ENCODE data around the gene CAMK2N2. TPM values are rescaled to one million over a fixed set of nuclear protein-coding genes. Genes with fewer than 3 reads are reported as not detected.

Gene CAMK2N2
- total and polyA plus RNA-seq, 2 experiments from 2014 or later = 0.27 TPM; not detected in 1

GRCh38 chr3:184300378-184300720 is 39.0 kb upstream of the CAMK2N2 start:
- Histone ChIP-seq H3K9me3 (ENCODE audit: low read depth) (no peaks in the 10 kb centered on the region), H3K4me3 (peak overlapping the region; percentile 72), H3K27ac (no peak overlapping the region), H3K4me1 (ENCODE audit: low read depth) (peaks cover 9% of the 10 kb centered on the region), H3K36me3 (peaks cover 46% of the 10 kb centered on the region), H3K27me3 (no peaks in the 10 kb centered on the region)
- TF ChIP-seq CTCF (IDR thresholded peaks at IDR 0.05; ENCODE audit: low read depth, low read length) = no peak
- no peak for DNase-seq (ENCODE audit: low read depth in 1 of 2, low spot score in 1 of 2)

DNA sequence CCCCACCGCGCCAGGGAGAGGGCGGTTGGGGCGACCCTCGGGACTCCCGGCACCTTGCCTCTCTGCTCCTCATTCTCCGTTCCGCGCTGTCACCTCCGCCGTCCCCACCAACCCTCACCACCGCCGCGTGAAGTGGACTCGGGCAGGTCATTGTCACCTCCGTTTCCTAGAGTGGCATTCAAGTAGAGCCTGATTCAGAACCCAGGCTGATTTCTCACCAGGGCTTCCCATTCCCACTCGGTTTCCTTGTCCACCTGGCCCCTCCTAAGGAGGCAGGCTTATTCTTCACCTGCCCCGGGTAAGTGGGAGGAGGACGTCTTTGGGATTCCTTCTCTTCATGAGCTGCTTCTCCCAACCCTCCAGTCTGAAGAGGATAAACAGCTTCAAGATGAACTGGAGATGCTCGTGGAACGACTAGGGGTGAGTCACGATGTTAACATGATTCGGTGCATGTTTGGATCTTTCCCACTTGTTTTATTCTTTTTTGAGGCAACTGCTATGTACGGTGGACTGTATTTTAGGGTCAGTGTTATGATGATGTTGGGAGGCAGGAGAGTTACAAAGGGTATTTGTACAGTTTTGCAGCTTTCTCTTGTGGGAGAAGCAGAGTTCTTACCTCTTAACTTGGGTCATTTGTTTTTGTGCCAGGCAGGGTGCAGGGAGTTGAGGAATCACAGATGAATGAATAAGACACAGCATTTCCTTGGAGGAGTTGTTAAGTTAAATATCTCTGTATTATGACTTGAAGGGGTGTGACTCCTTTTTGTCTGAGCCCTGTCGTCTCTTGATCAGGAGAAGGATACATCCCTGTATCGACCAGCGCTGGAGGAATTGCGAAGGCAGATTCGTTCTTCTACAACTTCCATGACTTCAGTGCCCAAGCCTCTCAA is 38.4 kb upstream of the CAMK2N2 start:
- H3K4me3 ChIP-seq = peak overlapping the region; percentile 72
- no peaks in the 10 kb centered on the region for H3K27me3 ChIP-seq

GRCh38 chr3:184298759-184299487 is 37.6 kb upstream of the CAMK2N2 start, which contains the start of gene PSMD2:
Gene PSMD2, plus strand, starts transcription at chr3:184299241. Its CDS starts 26 bp downstream, at chr3:184299267.
- no peak for TF ChIP-seq CTCF (IDR thresholded peaks at IDR 0.05; ENCODE audit: low read depth, low read length)
- H3K36me3 ChIP-seq = peaks cover 35% of the 10 kb centered on the region
- peak within 1 kb of the TSS; percentile 86 for H3K27ac ChIP-seq
- no peaks in the 10 kb centered on the region for H3K9me3 ChIP-seq (ENCODE audit: low read depth)
- peak within 1 kb of the TSS; percentile 72 for H3K4me3 ChIP-seq
- no peaks in the 10 kb centered on the region for H3K27me3 ChIP-seq
- DNase-seq (ENCODE audit: low read depth in 1 of 2, low spot score in 1 of 2) = peak; percentile 98 to 99
- peaks cover 9% of the 10 kb centered on the region for H3K4me1 ChIP-seq (ENCODE audit: low read depth)

More for the DNA sequence above, 38.4 kb upstream of the CAMK2N2 start:
- Histone ChIP-seq H3K36me3 (peaks cover 42% of the 10 kb centered on the region), H3K9me3 (ENCODE audit: low read depth) (no peaks in the 10 kb centered on the region), H3K27ac (peak overlapping the region; percentile 79), H3K4me1 (ENCODE audit: low read depth) (peaks cover 9% of the 10 kb centered on the region)
- no peak for TF ChIP-seq CTCF (IDR thresholded peaks at IDR 0.05; ENCODE audit: low read depth, low read length)
- DNase-seq (ENCODE audit: low read depth in 1 of 2, low spot score in 1 of 2) = peak in 1 of 2 donors; percentile 32

DNA sequence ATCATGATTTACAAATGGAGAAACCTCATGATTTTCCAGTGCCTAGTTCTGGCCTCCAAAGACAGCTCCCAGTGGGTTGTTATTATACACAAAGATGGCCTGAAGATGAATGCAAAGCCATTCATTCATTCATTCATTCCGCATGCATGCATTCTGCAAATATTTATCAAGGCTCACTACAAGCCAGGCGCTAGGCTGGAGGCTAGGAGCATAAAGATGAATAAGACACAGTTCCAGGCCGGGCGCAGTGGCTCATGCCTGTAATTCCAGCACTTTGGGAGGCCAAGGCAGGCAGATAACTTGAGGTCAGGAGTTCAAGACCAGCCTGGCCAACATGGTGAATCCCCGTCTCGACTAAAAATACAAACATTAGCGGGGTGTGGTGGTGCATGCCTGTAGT is 35.3 kb upstream of the CAMK2N2 start:
- TF ChIP-seq CTCF (IDR thresholded peaks at IDR 0.05; ENCODE audit: low read depth, low read length) = no peak
- Histone ChIP-seq H3K4me1 (ENCODE audit: low read depth) (peaks cover 9% of the 10 kb centered on the region), H3K27ac (no peak overlapping the region), H3K27me3 (no peaks in the 10 kb centered on the region), H3K9me3 (ENCODE audit: low read depth) (no peaks in the 10 kb centered on the region), H3K4me3 (no peak overlapping the region), H3K36me3 (peaks cover 12% of the 10 kb centered on the region)
- no peak for DNase-seq (ENCODE audit: low read depth in 1 of 2, low spot score in 1 of 2)

DNA sequence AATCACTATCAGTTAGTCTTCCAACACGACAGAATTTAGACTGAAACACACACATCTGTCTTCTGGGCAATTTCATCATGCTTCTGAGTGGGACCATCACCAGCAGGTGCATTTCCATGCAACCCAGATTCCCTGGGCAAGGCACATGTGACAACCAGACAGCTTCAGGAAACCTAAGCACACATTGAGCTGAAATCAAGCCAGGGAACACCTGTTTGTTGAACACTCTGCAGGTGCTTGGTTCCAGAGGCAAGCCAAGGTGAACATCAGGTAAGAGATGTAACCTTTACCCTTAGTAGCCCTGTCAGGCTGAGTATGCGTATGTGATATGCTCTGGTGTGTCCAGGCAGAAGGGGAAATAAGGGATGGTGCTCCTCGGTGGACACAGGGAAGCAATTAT is 34.4 kb upstream of the CAMK2N2 start:
- Histone ChIP-seq H3K27ac (no peak overlapping the region), H3K9me3 (ENCODE audit: low read depth) (no peaks in the 10 kb centered on the region), H3K36me3 (peaks cover 6% of the 10 kb centered on the region), H3K27me3 (no peaks in the 10 kb centered on the region), H3K4me3 (no peak overlapping the region), H3K4me1 (ENCODE audit: low read depth) (peaks cover 9% of the 10 kb centered on the region)
- TF ChIP-seq CTCF (IDR thresholded peaks at IDR 0.05; ENCODE audit: low read depth, low read length) = no peak
- no peak for DNase-seq (ENCODE audit: low read depth in 1 of 2, low spot score in 1 of 2)
